C4-2B (cell line): ENCODE measurements around the gene PDIK1L.
A peak's percentile ranks its signal among the peaks of the same experiment; 100 is the strongest.

ENCODE experiments used
- H3K27ac ChIP-seq: fragments of 450-650 bp; 2 replicates; pipeline ENCODE4 v1.5.1; 2017
- CTCF ChIP-seq: fragments of 450-650 bp; conservative IDR thresholded peaks from 2 replicates; pipeline ENCODE4 v1.5.1; 2017; ENCODE audit warnings: mild to moderate bottlenecking
- ZFX ChIP-seq: fragments of 450-650 bp; IDR thresholded peaks from 2 replicates; pipeline ENCODE4 v1.6.1; 2017

Gene PDIK1L

GRCh38 chr1:26124418-26125331, 13.1 kb downstream of the PDIK1L start:
- no peak overlapping the region for H3K27ac ChIP-seq
- no peak for TF ChIP-seq ZFX

- H3K27ac ChIP-seq, result no peak overlapping the region
- TF ChIP-seq ZFX, result no peak
Observed at GRCh38 chr1:26125382-26125781, 13.8 kb downstream of the PDIK1L start.

GRCh38 chr1:26125946-26126320, 14.3 kb downstream of the PDIK1L start:
- H3K27ac ChIP-seq, result no peak overlapping the region
- TF ChIP-seq CTCF (no peak), ZFX (no peak)

GRCh38 chr1:26126321-26127084, 14.9 kb downstream of the PDIK1L start:
- TF ChIP-seq ZFX, result no peak
- TF ChIP-seq CTCF, result no peak
- H3K27ac ChIP-seq, result peak overlapping the region; percentile 69

GRCh38 chr1:26127235-26128163, 15.9 kb downstream of the PDIK1L start:
- no peak for TF ChIP-seq ZFX
- H3K27ac ChIP-seq, result peak overlapping the region; percentile 69

GRCh38 chr1:26129778-26130177, 18.2 kb downstream of the PDIK1L start:
- no peak overlapping the region for H3K27ac ChIP-seq
- TF ChIP-seq CTCF, result no peak
- no peak for TF ChIP-seq ZFX

- TF ChIP-seq ZFX, result no peak
- no peak for TF ChIP-seq CTCF
- no peak overlapping the region for H3K27ac ChIP-seq
Observed at GRCh38 chr1:26130695-26131094, 19.1 kb downstream of the PDIK1L start.

GRCh38 chr1:26132128-26132833, 20.7 kb downstream of the PDIK1L start:
- no peak overlapping the region for H3K27ac ChIP-seq
- TF ChIP-seq CTCF, result no peak
- no peak for TF ChIP-seq ZFX
